Loucy (cell line): ENCODE results near the gene COQ3.

Experiments
- EZH2phosphoT487 ChIP-seq: fragments of 200-600 bp; IDR thresholded peaks from 2 replicates; pipeline ENCODE4 v1.6.1; 2018; ENCODE audit warnings: antibody characterized with exemption, mild to moderate bottlenecking, moderate library complexity, borderline replicate concordance
- TF ChIP-seq, protein P1 (sequence below): fragments of 200-600 bp; sonication (generic); conservative IDR thresholded peaks from 2 replicates; pipeline ENCODE4 v1.5.1; 2014; ENCODE audit warnings: mild to moderate bottlenecking, antibody characterized with exemption, low read length

DNA sequence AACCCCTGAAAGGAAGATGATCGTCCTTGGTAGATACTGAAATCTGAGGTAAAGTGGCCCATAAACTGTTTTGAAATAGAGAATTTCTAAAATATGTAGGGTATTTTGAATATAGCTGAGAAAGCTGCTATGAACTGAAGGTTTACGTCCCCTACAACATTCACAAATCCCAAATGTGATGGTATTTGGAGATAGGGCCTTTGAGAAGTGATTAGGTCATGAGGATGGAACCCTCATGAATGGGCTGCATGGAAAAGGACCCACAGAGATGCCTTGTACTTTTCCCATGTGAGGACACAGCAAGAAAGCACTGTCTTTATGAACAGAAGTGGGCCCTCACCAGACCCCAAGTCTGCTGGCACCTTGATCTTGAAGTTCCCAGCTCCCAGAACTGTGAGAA lies 37.9 kb upstream of the COQ3 start:
- TF ChIP-seq, protein P1, sequence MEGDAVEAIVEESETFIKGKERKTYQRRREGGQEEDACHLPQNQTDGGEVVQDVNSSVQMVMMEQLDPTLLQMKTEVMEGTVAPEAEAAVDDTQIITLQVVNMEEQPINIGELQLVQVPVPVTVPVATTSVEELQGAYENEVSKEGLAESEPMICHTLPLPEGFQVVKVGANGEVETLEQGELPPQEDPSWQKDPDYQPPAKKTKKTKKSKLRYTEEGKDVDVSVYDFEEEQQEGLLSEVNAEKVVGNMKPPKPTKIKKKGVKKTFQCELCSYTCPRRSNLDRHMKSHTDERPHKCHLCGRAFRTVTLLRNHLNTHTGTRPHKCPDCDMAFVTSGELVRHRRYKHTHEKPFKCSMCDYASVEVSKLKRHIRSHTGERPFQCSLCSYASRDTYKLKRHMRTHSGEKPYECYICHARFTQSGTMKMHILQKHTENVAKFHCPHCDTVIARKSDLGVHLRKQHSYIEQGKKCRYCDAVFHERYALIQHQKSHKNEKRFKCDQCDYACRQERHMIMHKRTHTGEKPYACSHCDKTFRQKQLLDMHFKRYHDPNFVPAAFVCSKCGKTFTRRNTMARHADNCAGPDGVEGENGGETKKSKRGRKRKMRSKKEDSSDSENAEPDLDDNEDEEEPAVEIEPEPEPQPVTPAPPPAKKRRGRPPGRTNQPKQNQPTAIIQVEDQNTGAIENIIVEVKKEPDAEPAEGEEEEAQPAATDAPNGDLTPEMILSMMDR = no peak
- no peak for TF ChIP-seq EZH2phosphoT487
